Stimulated activated memory B cell treated with anti-CD40 and anti-IgM and Interleukin-4, amounts not matched to agents 10 μg/mL and 1 μg/mL and 100 μg/mL, for 72 hours (primary cell): ENCODE results near the gene HDAC4.

Experiments
- ATAC-seq: fragments of 150-1000 bp; cut with Tn5 transposase; 2 replicates; pipeline ENCODE4 v1.10.0; 2021
- H3K27ac Mint-ChIP-seq: one replicate; pipeline ENCODE4 v1.8.0; 2022; ENCODE audit warnings: mild to moderate bottlenecking, mixed read lengths
- H3K27me3 Mint-ChIP-seq: one replicate; pipeline ENCODE4 v1.8.0; 2022; ENCODE audit warnings: mixed read lengths
- H3K36me3 Mint-ChIP-seq: one replicate; pipeline ENCODE4 v1.8.0; 2022; ENCODE audit warnings: mixed read lengths
- H3K4me1 Mint-ChIP-seq: one replicate; pipeline ENCODE4 v1.8.0; 2022; ENCODE audit warnings: mixed read lengths
- H3K4me3 Mint-ChIP-seq: one replicate; pipeline ENCODE4 v1.8.0; 2022; ENCODE audit warnings: mild to moderate bottlenecking, moderate library complexity, mixed read lengths
- H3K9me3 Mint-ChIP-seq: one replicate; pipeline ENCODE4 v1.8.0; 2022; ENCODE audit warnings: mixed read lengths

HDAC4 gene

DNA sequence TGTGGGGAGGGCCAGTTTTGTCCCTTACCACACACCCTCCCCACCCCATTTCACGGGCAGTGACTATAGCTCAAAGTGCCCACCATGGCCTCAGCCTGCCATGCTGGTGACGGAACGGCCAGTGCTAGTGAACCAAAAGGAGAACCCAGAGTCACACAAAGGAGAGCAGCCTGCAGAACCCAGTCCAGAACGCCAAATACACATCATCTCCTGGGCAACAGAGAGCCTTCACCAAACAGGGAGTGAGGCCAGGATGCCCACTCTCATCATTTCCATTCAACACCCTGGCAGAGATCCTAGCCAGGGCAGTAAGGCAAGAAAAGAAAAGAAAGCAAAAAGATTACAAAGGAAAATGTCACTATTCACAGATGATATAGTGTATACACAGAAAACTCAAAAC is 38.3 kb downstream of the HDAC4 start:
- Mint-ChIP-seq H3K27me3 (no peaks in the 10 kb centered on the region), H3K27ac (no peak overlapping the region), H3K4me1 (no peaks in the 10 kb centered on the region), H3K36me3 (peaks cover 6% of the 10 kb centered on the region), H3K9me3 (no peaks in the 10 kb centered on the region), H3K4me3 (no peak overlapping the region)
- ATAC-seq, result no peak

DNA sequence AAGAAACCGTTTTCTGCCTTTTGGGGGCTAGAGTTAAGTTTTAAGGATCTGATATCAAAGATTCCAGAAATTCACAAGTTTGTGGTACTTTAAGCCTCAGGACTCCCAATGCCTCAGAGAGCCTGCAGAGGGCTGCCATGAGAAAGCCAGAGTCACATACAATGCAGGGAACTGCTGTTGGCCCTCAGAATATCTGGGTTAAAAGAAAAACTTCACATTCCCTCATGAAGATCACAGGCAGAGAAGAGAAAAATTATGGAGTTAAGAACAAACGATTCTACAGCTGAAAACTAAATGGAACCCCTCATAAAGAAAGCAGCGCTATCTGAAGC is 39.5 kb downstream of the HDAC4 start:
- Mint-ChIP-seq H3K27me3 (no peaks in the 10 kb centered on the region), H3K36me3 (peaks cover 11% of the 10 kb centered on the region), H3K27ac (no peak overlapping the region), H3K4me3 (no peak overlapping the region), H3K4me1 (no peaks in the 10 kb centered on the region), H3K9me3 (no peaks in the 10 kb centered on the region)
- no peak for ATAC-seq

DNA sequence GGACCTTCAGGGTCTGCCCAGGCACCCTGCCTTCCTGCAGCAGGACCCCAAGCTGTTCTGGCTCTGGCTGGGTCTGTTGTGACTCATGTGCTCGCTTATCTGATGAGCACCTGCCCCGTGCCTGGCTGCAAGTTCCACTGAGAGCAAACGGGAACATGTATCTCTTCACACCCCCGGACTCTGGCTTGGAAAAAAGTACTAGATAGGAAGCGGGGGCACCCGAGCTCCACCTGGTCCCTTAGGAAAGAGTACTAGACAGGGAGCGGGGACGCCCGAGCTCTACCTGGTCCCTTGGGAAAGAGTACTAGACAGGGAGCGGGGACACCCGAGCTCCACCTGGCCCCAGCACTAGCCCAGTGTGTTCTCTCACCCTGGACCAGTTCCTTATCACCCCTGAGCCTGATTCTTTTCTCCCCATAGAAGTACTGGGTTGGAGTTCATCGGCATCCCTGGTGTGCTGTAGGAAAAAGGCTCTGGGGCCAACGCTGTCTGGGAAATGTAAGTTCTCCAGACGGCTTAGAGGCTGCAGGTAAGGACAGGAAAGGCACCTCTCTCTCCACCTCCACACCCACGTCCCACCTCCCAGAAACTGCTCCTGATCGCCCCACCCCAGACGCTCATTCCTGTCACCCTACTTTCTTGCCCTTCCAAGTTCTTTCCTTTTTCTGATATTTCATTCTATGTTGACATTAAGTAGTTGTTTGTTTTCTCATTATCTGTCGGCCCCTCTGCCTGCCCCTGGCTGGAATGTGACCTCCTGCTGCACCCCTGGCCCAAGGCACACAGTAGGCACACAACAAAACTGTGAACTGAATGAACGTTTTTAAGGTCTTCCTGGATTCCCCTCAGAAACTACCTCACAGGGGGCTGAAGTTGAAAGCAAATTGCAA is 40.2 kb downstream of the HDAC4 start:
- Mint-ChIP-seq H3K4me3 (no peak overlapping the region), H3K27me3 (no peaks in the 10 kb centered on the region), H3K4me1 (no peaks in the 10 kb centered on the region), H3K27ac (no peak overlapping the region), H3K36me3 (peaks cover 12% of the 10 kb centered on the region), H3K9me3 (no peaks in the 10 kb centered on the region)
- no peak for ATAC-seq

DNA sequence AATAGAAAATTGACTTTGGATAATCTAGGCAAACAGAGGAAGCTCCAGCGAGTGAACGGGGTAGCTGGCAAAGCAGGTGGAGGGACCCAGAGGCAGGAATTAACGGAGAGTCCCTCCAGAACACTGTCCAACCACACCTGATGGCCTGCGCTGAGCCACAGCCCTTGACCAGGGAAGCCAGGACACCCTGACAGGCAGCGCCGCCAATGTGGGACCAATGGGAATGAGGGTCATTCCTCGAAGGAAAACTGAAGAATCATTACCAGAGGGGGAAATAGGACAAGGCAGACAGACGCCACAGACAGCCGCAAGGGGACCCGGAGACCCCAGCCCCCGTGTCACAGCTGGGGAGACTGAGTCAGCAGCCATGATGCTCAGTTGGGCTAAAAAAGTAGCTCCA is 40.8 kb downstream of the HDAC4 start:
- peaks cover 18% of the 10 kb centered on the region for H3K36me3 Mint-ChIP-seq
- ATAC-seq, result no peak
- peaks cover 5% of the 10 kb centered on the region for H3K9me3 Mint-ChIP-seq
- no peaks in the 10 kb centered on the region for H3K4me1 Mint-ChIP-seq
- no peaks in the 10 kb centered on the region for H3K27me3 Mint-ChIP-seq
- H3K27ac Mint-ChIP-seq, result no peak overlapping the region
- H3K4me3 Mint-ChIP-seq, result no peak overlapping the region

DNA sequence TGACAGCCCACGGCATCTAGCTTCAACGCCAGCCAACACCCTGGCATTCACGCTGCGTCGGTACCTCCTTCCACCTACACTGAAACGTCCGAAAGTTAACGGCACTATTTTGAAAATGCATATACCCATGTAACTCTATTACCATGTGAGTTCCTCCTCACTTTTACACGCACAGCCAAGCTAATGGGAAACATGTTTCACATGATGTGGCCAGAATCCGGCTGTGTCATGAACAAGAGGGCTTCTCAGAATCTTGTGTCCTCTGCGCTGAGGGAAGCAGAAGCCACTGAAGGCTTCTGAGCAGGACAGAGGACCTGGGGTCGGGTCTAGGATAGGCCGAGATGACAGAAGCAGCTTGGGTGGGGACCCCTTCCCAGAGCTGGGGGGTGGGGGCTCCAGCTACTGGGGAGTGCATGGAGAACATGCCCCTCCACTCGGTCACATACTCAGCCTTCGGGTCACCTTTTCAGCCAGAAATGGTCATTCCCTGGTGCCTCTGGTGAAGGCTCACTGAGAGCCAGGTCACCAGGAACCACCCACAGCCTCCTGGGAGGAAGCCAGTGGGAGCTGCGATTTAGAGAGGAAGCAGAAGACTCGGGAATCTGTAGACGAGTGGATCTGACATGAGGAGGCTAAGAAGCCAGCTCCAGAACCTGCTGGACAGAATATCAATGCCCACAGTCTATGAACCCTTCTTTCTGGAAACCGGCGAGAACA is 41.5 kb downstream of the HDAC4 start:
- Mint-ChIP-seq H3K4me3 (no peak overlapping the region), H3K9me3 (peaks cover 5% of the 10 kb centered on the region), H3K27ac (no peak overlapping the region), H3K27me3 (no peaks in the 10 kb centered on the region), H3K4me1 (no peaks in the 10 kb centered on the region), H3K36me3 (peaks cover 19% of the 10 kb centered on the region)
- ATAC-seq, result no peak

DNA sequence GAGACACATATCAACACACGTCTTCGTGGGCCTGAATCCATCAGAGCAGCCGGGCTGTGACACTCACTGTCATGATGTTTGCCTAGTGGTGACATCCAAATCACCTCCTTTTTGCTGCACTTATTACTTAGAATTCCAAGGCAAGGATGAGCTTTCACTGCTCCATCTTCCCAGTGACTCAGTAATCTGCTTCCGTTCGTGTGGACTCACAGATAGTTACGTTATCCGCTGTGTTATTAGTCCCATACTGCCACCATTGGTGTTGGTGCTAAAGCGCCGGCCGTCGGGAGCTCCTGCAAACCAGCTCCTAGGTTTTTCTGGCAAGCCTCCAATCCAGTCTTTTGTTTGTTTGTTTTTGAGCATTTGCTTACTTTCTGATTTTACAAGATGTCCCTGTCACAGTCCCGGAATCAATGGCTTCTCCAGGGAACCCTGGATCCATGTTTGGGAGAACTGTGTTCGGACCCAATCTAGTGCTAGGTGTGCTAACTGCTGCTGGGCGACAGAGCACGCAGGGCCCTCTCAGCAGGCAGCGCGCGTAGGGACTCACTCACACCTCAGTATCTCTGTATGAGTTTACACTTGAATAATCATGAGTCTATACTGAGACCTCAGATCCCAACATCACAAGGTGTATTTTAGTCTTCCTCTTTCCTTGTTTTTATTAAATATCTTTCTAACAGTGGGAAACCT is 42.6 kb downstream of the HDAC4 start:
- Mint-ChIP-seq H3K9me3 (peaks cover 5% of the 10 kb centered on the region), H3K4me3 (no peak overlapping the region), H3K27ac (no peak overlapping the region), H3K36me3 (peaks cover 19% of the 10 kb centered on the region), H3K27me3 (no peaks in the 10 kb centered on the region), H3K4me1 (no peaks in the 10 kb centered on the region)
- ATAC-seq, result no peak

DNA sequence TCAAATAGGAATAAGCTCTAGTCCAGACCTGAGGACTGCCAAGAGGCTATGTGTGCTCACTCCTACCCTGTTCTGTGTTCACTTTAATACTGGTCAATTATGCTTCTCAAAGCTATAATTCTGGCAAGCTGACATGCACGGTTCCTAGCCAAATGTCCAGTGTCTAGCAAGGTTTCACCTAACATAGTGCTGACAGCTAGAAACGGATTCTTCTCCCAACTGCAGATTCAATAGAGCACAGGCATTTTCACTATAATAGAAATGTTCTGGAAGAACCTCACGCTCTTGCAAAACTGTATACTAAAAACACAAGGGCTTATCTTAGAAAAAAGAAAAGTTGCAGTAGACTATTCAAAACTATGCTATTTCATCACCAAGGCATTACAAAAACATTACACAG is 45.1 kb downstream of the HDAC4 start:
- Mint-ChIP-seq H3K4me3 (no peak overlapping the region), H3K27me3 (no peaks in the 10 kb centered on the region), H3K9me3 (peaks cover 5% of the 10 kb centered on the region), H3K4me1 (no peaks in the 10 kb centered on the region), H3K27ac (no peak overlapping the region), H3K36me3 (peaks cover 32% of the 10 kb centered on the region)
- no peak for ATAC-seq

DNA sequence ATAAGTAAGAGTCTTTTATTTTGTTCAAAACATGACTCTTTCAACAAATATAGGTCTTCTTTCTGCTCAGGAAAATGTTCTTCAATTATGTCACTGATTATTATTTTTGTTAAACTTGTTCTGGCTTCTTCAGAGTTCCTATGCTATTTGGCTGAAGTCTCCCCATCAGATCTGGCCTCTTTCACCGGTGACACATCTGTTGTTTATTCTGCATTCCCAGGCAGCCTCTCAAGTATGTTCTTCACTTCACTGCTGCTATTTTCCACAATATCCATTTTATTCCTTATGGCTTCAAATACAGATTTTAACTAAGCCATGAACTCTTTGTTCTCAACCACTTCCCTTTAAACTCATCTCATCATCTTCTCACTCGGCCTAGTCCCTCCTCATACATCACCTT is 45.7 kb downstream of the HDAC4 start:
- Mint-ChIP-seq H3K27me3 (no peaks in the 10 kb centered on the region), H3K9me3 (peaks cover 5% of the 10 kb centered on the region), H3K4me1 (no peaks in the 10 kb centered on the region), H3K36me3 (peaks cover 32% of the 10 kb centered on the region), H3K27ac (no peak overlapping the region), H3K4me3 (no peak overlapping the region)
- ATAC-seq, result no peak

DNA sequence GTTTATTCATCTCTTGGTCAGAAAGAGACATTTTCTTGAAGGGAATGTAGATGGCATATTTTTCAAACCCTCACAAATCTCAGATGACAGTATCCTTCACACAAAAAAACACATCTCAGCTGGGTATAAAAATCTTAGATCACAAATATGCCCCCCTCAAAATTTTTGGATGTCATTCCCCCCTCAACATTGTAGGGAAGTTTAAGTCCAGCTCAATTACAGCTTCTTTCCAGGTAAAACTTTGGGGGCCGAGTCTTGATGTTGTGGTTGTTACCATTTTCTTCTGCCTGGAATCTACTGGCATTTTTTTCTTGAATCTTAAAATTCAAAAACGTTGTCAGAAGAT is 46.1 kb downstream of the HDAC4 start:
- Mint-ChIP-seq H3K27me3 (no peaks in the 10 kb centered on the region), H3K4me1 (no peaks in the 10 kb centered on the region), H3K36me3 (peaks cover 33% of the 10 kb centered on the region), H3K27ac (no peak overlapping the region), H3K9me3 (peaks cover 5% of the 10 kb centered on the region), H3K4me3 (no peak overlapping the region)
- ATAC-seq, result no peak

DNA sequence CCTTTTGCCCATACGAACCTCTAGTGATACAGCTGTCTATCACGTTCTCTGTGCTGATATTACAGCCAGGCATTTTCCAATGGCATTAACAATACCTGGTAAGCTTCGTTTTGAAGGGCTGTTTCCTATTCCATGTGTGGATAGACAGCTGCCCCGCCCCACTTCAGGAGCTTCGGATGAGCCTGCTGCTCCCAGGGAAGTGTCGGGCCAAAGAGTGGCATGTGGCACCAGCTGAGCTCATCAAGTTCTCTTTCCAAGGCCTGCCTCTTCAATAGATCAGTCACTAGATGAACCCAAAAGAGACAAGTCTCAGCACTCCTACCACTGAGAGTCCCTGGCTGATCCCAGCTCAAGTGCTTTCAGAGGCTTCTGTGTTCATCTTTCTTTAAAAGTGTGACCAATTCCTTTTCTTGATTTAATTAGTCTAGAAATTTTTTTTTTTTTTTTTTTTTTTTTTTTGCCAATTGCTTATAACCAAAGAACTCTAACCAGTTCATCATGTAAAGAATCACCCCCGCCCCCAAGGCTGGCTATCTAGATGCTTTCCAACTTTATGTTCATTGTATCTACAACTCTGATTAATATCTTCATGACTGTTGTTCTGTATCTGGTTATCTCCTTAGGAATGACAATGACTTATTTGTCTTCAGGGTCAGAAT is 46.6 kb downstream of the HDAC4 start:
- Mint-ChIP-seq H3K36me3 (peaks cover 38% of the 10 kb centered on the region), H3K4me1 (no peaks in the 10 kb centered on the region), H3K9me3 (peaks cover 5% of the 10 kb centered on the region), H3K27ac (no peak overlapping the region), H3K4me3 (no peak overlapping the region), H3K27me3 (no peaks in the 10 kb centered on the region)
- no peak for ATAC-seq

DNA sequence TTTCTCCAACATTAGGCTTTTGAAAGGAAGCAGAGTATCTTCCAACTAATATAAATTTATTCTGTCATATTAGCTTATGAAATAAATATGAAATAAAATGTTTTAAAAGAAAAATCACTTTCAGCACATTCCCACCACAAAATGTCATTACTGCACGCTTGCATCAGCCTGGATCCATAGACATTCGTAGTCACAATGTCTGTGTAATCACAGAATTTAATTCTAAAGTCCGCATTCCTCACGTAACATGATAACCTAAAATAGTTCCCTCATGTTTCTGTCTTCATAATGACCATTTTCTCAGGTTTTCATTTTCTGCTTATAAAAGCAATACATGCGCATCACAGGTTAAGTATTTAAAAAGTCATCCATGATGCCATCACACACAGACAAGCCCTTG is 47.1 kb downstream of the HDAC4 start:
- Mint-ChIP-seq H3K27me3 (no peaks in the 10 kb centered on the region), H3K4me1 (no peaks in the 10 kb centered on the region), H3K36me3 (peaks cover 41% of the 10 kb centered on the region), H3K9me3 (peaks cover 5% of the 10 kb centered on the region), H3K4me3 (no peak overlapping the region), H3K27ac (no peak overlapping the region)
- no peak for ATAC-seq

DNA sequence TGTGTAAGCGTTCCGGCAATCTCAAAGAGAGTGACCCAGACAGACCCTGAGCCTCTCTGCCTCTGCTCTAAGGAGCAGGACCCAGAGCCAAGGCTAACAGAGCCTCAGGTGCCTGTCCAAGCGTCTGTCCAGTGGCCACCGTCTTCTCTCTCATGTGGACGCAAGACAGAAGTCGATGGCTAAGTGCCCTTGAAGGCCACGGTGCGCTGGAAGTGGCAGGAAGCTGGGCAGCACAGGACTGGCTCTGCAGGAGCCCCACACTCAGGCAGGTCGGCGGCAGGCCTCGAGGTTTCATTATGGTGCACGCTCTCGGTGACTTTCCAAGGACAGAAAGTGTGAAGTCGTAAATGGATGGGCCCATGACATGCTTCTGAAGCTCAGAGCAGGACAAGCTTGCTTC is 49.1 kb downstream of the HDAC4 start:
- Mint-ChIP-seq H3K36me3 (peaks cover 30% of the 10 kb centered on the region), H3K9me3 (peaks cover 5% of the 10 kb centered on the region), H3K27ac (no peak overlapping the region), H3K27me3 (no peaks in the 10 kb centered on the region), H3K4me1 (no peaks in the 10 kb centered on the region), H3K4me3 (no peak overlapping the region)
- no peak for ATAC-seq

DNA sequence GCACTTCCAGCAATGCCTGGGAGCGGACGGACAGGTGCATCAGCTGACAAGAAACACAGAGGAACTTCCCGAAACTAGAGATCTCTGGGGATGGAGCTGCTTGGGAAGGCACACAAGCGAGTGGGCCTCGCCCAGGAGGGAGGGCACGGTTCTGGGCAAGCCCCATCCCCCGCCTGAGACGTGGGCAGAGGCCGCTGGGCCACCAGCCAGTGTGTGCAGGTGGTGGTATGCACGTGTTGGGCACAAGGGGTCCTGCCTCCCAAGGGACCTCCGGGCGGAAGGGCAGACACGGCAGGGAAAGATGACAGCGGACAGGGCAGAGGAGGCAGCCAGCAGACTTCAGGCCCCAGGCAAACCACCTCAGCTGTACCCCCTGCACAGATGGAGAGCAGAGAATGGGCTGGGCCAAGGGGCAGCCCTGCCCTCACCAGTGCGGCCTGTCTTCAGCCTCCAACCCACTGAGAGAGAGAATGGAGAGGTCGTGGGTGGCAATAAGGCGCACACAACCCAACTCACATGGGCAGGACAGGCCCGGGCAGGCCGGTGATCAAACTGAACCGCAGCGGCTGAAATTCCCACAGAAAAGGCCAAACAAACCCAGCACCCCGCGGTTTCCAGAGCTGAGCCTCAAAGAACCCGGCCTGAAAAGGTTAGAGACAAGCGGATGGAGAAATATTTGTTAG is 51.2 kb downstream of the HDAC4 start:
- Mint-ChIP-seq H3K27ac (no peak overlapping the region), H3K4me3 (no peak overlapping the region), H3K36me3 (peaks cover 22% of the 10 kb centered on the region), H3K27me3 (no peaks in the 10 kb centered on the region), H3K4me1 (no peaks in the 10 kb centered on the region), H3K9me3 (no peaks in the 10 kb centered on the region)
- no peak for ATAC-seq

DNA sequence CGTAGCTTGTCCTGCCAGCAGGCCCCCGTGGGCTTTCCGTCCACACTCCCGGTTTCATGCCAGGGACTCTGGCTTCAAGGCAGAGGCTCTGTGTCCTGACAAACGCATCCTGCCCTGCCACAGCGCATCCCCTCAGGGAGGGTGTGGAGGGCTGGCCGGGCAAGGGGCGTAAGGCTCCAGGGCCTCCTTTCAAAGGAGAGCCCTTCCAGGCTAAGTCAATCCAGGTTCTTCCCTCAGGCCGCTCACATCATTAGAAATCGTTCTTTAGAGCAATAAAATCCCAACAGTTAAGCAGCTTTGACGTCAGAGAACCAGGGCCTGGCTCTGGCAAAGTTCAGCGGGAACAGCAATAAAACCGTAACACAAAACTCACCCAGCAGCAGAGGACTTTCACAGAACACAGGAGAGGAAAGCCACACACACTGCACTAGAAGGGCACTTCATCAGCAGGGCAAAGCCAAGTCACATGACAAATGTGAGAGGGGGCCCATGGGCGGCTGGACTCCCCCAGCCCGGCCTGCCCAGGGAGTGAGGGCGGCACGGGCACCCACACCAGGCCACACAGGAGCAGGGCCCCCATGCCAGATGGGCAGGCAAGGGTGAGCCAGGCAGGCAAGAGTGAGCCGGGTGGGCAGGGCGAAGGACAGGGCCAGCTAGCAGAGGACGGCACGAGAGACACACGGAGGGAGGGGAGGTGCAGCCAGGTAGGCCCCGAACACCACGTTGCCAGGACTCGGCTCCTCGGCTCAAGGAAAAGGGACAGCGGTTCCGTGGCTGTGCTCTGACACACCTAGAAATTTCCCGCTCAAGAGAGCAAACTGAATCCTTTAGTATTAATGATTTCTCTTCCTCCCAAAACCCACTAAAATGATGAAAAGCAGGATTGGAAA is 52.0 kb downstream of the HDAC4 start:
- H3K4me1 Mint-ChIP-seq, result no peaks in the 10 kb centered on the region
- no peak overlapping the region for H3K4me3 Mint-ChIP-seq
- no peaks in the 10 kb centered on the region for H3K9me3 Mint-ChIP-seq
- no peaks in the 10 kb centered on the region for H3K27me3 Mint-ChIP-seq
- H3K36me3 Mint-ChIP-seq, result peaks cover 22% of the 10 kb centered on the region
- ATAC-seq, result no peak
- no peak overlapping the region for H3K27ac Mint-ChIP-seq
